IgD-negative memory B cell (primary cell): ENCODE data around the gene ADAMTSL3. TPM values are rescaled to one million over a fixed set of nuclear protein-coding genes. Genes with fewer than 3 reads are reported as not detected.

ENCODE experiments used
- H3K27ac Mint-ChIP-seq, 3 donors: one replicate each; pipeline ENCODE4 v1.8.0; 2020 to 2022; ENCODE audit warnings: mild to moderate bottlenecking in 3 of 3, mixed read lengths in 3 of 3, moderate library complexity in 1 of 3
- H3K27me3 Mint-ChIP-seq: one replicate; pipeline ENCODE4 v1.8.0; 2021; ENCODE audit warnings: mixed read lengths
- H3K36me3 Mint-ChIP-seq: one replicate; pipeline ENCODE4 v1.8.0; 2020; ENCODE audit warnings: mild to moderate bottlenecking, mixed read lengths
- H3K4me1 Mint-ChIP-seq, 3 donors: one replicate each; pipeline ENCODE4 v1.8.0; 2020 to 2022; ENCODE audit warnings: mixed read lengths in 3 of 3, mild to moderate bottlenecking in 1 of 3
- H3K4me3 Mint-ChIP-seq, 4 donors: one replicate each; pipeline ENCODE4 v1.8.0; 2020 to 2022; ENCODE audit warnings: mild to moderate bottlenecking in 4 of 4, mixed read lengths in 4 of 4, moderate library complexity in 3 of 4
- H3K9me3 Mint-ChIP-seq, 3 donors: one replicate each; pipeline ENCODE4 v1.8.0; 2020 to 2021; ENCODE audit warnings: mixed read lengths in 3 of 3, mild to moderate bottlenecking in 1 of 3
- polyA plus RNA-seq: library from polyadenylated mRNA; unstranded; fragments of 300-500 nt; fragmentation: Illumina TruSeq; gene quantifications from one replicate; pipeline ENCODE4 v1.2.3, GENCODE V29; 2021

The ADAMTSL3 gene, protein sequence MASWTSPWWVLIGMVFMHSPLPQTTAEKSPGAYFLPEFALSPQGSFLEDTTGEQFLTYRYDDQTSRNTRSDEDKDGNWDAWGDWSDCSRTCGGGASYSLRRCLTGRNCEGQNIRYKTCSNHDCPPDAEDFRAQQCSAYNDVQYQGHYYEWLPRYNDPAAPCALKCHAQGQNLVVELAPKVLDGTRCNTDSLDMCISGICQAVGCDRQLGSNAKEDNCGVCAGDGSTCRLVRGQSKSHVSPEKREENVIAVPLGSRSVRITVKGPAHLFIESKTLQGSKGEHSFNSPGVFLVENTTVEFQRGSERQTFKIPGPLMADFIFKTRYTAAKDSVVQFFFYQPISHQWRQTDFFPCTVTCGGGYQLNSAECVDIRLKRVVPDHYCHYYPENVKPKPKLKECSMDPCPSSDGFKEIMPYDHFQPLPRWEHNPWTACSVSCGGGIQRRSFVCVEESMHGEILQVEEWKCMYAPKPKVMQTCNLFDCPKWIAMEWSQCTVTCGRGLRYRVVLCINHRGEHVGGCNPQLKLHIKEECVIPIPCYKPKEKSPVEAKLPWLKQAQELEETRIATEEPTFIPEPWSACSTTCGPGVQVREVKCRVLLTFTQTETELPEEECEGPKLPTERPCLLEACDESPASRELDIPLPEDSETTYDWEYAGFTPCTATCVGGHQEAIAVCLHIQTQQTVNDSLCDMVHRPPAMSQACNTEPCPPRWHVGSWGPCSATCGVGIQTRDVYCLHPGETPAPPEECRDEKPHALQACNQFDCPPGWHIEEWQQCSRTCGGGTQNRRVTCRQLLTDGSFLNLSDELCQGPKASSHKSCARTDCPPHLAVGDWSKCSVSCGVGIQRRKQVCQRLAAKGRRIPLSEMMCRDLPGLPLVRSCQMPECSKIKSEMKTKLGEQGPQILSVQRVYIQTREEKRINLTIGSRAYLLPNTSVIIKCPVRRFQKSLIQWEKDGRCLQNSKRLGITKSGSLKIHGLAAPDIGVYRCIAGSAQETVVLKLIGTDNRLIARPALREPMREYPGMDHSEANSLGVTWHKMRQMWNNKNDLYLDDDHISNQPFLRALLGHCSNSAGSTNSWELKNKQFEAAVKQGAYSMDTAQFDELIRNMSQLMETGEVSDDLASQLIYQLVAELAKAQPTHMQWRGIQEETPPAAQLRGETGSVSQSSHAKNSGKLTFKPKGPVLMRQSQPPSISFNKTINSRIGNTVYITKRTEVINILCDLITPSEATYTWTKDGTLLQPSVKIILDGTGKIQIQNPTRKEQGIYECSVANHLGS (N-terminal part only)
- polyA plus RNA-seq = not detected

DNA sequence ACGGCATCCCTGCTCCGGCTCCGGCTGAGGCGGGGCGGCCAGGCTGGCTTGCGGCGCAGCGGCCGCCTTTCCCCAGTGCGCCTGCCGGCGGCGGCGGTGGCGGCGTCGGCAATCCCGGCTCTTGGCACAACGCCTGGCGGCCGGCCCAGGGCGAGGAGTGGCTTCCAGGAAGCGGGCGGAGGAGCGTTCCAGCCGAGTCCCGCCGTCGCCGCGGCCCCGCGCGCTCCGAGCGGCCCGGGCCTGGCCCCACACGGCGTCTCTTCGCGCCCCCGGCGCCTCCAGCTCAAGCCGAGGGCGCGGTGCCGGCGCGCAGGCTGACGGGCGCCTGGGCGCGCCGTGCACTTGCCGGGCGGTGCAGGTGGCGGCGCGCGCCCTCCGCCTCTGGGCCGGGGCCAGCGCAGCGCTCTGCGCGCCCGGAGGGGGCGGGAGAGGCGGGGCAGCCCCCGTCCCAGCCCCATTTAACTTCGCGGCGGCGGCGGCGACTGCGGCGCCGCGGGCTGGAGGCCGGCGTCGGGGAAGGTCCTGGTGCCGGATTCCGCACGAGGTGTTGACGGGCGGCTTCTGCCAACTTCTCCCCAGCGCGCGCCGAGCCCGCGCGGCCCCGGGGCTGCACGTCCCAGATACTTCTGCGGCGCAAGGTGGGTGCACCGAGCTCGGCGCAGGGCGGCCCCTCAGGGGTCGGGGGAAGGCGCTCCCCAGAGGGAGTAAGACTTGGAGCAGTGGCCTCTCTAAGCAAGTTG is at the start of gene ADAMTSL3:
Gene ADAMTSL3, plus strand, starts transcription at position 485 of the 740 bp plus-strand sequence. CDS start 1,639 bp downstream, outside the sequence.
- peaks cover 15% of the 10 kb centered on the region for H3K27me3 Mint-ChIP-seq
- peaks cover 0 to 2% (median 0%) of the 10 kb centered on the region in 3 donors for H3K4me1 Mint-ChIP-seq
- H3K9me3 Mint-ChIP-seq = peaks cover 0 to 5% (median 2%) of the 10 kb centered on the region in 3 donors
- H3K36me3 Mint-ChIP-seq = no peaks in the 10 kb centered on the region
- H3K4me3 Mint-ChIP-seq = no peak within 1 kb of the TSS
- H3K27ac Mint-ChIP-seq = no peak within 1 kb of the TSS

DNA sequence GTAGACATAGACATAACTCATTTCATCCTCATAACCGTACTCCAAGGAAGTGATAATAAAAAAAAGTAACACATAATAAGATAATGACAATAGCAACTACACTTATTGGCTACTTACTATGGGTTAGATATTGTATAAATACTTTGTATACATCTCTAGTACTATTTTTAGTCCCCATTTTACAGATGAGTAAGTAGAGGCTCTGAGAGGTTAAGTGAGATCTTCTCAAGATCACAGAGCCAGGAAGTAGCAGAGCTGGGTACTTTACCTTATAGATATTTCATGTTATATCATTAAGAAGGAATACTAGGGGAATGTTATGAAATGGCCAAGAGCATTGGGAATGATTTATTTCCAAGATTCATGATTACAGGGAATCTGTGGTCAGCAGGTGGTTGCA is 49.4 kb upstream of the ADAMTSL3 start:
- peaks cover 1% of the 10 kb centered on the region for H3K27me3 Mint-ChIP-seq
- no peaks in the 10 kb centered on the region for H3K4me1 Mint-ChIP-seq
- H3K9me3 Mint-ChIP-seq = peaks cover 0 to 20% (median 11%) of the 10 kb centered on the region in 3 donors
- H3K27ac Mint-ChIP-seq = no peak overlapping the region
- H3K36me3 Mint-ChIP-seq = no peaks in the 10 kb centered on the region
- no peak overlapping the region for H3K4me3 Mint-ChIP-seq

DNA sequence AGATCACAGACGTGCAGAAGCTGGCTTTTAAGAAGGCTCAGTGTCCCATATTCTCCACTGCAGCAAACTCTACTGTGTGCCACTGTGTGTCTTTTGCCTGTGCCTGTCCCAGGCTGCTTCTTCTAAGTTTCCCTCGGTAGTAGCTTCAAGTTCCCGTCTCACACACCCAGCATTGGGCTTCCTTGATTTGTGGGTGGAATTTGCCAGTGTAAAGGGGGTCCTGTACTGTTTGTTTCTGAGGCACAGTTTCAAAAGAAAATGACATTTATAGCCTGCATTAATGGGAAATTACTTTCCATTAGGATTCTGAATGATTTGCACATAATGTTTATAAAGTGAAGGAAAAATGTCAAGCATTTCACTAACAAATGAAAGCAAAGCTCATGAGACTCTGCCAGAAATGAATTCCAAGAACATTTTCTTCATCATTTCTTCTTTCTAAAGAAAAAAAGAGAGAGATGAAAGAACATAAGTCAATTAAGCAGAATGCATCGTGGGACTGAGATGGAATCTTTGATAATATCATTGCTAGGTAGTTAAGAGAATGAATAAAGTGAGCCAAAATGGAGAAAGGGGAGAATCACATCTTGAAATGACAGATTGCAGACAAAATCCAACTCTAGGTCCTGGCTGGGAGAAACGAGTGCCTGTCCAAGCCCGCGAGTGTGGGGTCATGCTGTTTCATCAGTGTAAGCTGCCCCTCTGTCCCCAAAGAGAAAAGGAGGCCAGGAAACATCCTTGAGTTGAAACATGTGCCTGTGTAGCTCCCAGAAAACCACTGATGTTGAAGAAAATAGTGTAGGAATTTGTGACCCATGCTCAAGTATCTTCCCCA is 48.6 kb upstream of the ADAMTSL3 start:
- H3K27me3 Mint-ChIP-seq = peaks cover 1% of the 10 kb centered on the region
- H3K4me3 Mint-ChIP-seq = no peak overlapping the region
- H3K27ac Mint-ChIP-seq = no peak overlapping the region
- no peaks in the 10 kb centered on the region for H3K4me1 Mint-ChIP-seq
- H3K36me3 Mint-ChIP-seq = no peaks in the 10 kb centered on the region
- H3K9me3 Mint-ChIP-seq = peaks cover 0 to 12% (median 4%) of the 10 kb centered on the region in 3 donors

DNA sequence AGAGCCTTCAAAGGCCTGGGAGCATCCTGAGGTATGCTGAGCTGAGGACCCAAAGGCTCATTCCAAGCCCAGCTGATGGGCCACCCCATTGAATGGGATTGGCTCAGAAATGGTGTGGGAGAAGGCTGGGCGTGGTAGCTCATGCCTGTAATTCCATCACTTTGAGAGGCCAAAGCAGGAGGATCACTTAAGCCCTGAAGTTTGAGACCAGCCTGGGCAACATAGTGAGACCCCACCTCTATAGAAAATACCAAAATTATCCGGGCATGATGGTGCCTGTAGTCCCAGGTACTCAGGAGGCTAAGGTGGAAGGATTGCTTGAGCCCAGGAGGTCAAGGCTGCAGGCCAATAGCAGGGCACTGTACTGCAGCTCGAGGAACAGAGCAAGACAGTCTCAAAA is 43.8 kb upstream of the ADAMTSL3 start:
- no peaks in the 10 kb centered on the region for H3K36me3 Mint-ChIP-seq
- peaks cover 1% of the 10 kb centered on the region for H3K27me3 Mint-ChIP-seq
- H3K4me3 Mint-ChIP-seq = no peak overlapping the region
- H3K27ac Mint-ChIP-seq = no peak overlapping the region
- no peaks in the 10 kb centered on the region for H3K9me3 Mint-ChIP-seq
- no peaks in the 10 kb centered on the region for H3K4me1 Mint-ChIP-seq

DNA sequence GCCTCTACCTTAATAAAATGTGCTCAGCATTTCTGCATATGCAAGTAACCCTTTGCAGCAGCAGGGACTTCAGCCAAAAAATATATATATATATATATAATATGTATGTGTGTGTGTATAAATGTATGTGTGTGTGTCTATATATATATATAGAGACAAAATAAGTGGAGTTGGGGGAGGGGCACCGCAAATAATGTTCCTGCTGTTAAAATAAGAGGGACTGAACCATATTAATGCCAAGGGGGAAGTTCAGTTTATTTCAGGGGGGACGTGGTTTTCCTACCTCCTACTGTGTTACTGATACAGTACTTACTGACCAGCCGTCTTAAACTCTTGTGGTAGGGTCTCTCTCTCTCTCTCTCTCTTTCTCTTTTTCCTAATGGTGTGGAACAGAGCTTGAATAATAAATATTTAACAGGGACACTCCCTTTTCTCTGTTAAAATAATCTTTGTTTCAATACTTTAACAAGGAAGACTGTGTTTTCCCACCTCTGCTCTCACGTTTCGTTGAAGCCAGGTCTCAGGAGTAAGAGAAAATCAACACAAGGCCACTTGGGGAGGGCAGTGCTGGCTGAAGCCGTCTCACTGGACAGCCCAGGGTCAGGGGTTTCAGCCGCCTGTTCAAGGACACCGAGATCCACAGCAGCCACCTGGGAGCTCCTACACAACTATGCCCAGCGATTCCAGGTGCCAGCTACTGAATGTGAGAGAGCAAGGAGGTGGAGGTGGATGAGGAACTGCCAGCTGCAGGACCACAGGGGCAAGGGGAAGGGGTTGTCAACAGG is 42.8 kb upstream of the ADAMTSL3 start:
- Mint-ChIP-seq H3K36me3 (no peaks in the 10 kb centered on the region), H3K27me3 (no peaks in the 10 kb centered on the region), H3K4me3 (no peak overlapping the region), H3K9me3 (peaks cover 0 to 2% (median 0%) of the 10 kb centered on the region in 3 donors), H3K27ac (no peak overlapping the region), H3K4me1 (no peaks in the 10 kb centered on the region)

DNA sequence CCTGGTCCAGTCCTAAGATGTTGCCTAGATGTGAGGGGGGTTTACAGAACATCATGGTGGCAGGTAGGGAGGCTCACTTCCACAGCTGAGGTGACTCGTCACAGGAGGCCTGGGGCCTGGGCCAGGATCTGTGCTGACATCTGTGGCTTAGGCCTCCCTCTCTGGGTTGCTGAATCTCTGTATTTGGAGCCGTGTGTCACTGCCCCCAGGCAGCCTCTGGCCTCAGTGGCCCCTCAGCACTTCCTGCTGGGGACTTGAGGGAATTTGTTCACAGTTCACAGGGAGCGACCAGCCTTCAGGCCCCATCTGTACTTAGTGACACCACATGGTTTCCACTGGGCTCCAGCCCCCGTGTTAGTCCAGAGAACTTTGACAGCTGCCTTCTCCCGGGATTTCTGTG is 41.7 kb upstream of the ADAMTSL3 start:
- Mint-ChIP-seq H3K27me3 (no peaks in the 10 kb centered on the region), H3K9me3 (peaks cover 0 to 2% (median 0%) of the 10 kb centered on the region in 3 donors)

DNA sequence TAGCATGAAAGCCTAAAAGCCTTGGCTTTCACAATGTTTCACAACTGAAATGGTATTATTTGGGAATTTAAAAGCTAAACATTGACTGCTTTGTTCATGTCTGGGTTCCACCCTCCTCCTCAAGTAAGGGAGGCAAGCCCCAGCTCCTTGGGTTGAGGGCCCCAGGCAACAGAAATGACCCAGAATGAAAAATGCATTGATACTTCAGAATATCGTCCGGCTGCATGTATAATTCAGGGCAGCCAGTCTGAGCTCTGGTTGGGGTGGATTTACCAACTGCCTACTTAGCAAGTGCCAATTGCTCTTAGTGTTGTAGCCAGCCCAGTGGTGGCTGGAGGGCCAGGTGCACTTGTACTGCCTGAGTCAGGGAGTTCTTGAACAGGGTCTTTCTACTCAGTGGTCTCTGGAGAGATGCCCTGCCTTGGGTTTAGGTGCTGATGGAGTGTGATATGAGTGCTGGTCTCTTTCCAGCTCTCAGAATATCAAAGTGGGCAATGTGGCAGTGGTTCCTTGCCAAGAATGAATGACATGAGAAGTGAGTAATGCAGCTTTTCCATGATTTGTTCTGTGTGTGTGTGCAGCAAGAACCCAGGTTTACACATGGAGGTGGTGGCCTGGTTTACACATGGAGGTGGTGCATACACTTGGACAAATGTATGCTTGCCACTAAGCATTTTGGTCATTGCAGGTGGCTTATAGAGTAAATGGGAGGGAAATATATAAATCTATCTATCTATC is 40.9 kb upstream of the ADAMTSL3 start:
- Mint-ChIP-seq H3K36me3 (no peaks in the 10 kb centered on the region), H3K4me3 (no peak overlapping the region), H3K4me1 (no peaks in the 10 kb centered on the region), H3K27me3 (no peaks in the 10 kb centered on the region), H3K27ac (peak overlapping the region in 1 of 3 donors; percentile 44), H3K9me3 (peaks cover 0 to 2% (median 0%) of the 10 kb centered on the region in 3 donors)

More for the DNA sequence above, 41.7 kb upstream of the ADAMTSL3 start:
- Mint-ChIP-seq H3K27ac (no peak overlapping the region), H3K4me3 (no peak overlapping the region), H3K36me3 (no peaks in the 10 kb centered on the region), H3K4me1 (no peaks in the 10 kb centered on the region)

DNA sequence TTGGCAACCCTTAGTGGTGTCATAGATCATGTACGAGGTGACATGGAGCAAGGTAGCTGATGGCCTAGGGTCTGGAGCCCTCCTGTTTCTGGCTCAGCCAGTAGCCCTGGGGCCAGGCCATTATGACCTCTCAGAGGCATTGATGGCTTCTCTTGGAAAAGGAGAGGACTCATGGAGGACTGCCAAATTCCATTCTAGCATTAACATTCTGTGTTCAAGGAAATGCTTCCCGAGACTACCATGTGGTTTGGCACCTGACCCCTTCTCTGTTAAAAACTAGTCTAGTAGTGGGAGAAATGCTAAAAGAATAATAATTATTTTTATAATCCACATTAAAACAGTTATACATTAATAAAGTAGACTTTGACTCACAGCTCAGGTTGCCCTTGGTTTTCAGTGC is 40.2 kb upstream of the ADAMTSL3 start:
- Mint-ChIP-seq H3K4me1 (no peaks in the 10 kb centered on the region), H3K27me3 (no peaks in the 10 kb centered on the region)

DNA sequence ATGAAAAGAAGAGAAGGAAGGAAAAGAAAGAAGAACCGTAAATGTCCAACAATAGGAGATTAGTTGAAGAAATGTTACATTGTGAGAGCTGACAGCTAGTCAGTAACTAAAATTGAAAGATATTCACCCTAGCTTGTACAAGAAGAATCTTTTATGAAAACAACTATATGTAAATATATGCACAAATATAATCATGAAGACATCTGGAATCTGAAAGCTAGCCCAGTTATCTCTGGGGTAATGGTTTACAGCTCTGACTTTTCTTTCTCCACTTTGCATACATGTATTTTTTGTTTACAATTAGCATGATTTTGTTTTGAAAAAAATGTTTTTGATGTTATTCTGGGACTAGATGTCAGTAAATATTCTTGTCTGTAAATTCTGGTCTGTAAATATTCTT is 37.1 kb upstream of the ADAMTSL3 start:
- Mint-ChIP-seq H3K36me3 (no peaks in the 10 kb centered on the region), H3K9me3 (peaks cover 2 to 7% (median 4%) of the 10 kb centered on the region in 3 donors), H3K4me1 (no peaks in the 10 kb centered on the region), H3K4me3 (no peak overlapping the region), H3K27me3 (no peaks in the 10 kb centered on the region), H3K27ac (no peak overlapping the region)

More for the DNA sequence above, 40.2 kb upstream of the ADAMTSL3 start:
- Mint-ChIP-seq H3K36me3 (no peaks in the 10 kb centered on the region), H3K4me3 (no peak overlapping the region), H3K9me3 (peaks cover 0 to 2% (median 0%) of the 10 kb centered on the region in 3 donors), H3K27ac (peak overlapping the region in 1 of 3 donors; percentile 44)

DNA sequence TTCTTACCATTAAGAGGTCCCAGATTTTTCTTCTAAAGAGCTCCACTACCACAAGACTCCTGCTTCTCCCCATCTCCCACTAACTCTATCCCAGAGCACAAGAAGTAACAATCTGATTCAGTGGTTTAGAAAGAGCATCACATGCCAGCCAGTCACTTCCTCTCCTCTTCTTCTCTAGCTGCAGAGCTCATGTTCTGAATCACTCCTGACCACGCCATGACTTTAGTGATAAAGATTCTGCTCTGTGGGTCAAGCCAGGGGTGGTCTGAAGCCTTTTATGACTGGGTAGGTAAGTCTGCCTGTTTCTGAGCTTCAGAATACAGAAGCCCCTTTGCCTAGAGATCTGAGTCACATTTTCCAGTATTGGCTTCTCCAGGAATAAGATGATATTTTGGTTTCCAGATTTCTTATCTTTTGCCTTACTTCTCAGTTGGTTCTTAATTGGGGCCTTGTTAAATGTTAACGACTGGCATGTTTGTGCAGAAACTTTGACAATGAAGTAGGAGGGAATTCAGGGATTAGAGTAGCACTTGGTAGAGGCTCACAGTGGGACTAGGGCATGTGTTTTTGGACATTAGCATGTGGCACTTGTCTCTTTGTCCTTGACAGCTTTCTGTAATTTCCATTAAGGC is 27.6 kb upstream of the ADAMTSL3 start:
- peaks cover 0 to 7% (median 0%) of the 10 kb centered on the region in 3 donors for H3K9me3 Mint-ChIP-seq
- H3K4me1 Mint-ChIP-seq = no peaks in the 10 kb centered on the region
- no peak overlapping the region for H3K27ac Mint-ChIP-seq
- no peaks in the 10 kb centered on the region for H3K36me3 Mint-ChIP-seq
- H3K4me3 Mint-ChIP-seq = no peak overlapping the region
- peaks cover 4% of the 10 kb centered on the region for H3K27me3 Mint-ChIP-seq

DNA sequence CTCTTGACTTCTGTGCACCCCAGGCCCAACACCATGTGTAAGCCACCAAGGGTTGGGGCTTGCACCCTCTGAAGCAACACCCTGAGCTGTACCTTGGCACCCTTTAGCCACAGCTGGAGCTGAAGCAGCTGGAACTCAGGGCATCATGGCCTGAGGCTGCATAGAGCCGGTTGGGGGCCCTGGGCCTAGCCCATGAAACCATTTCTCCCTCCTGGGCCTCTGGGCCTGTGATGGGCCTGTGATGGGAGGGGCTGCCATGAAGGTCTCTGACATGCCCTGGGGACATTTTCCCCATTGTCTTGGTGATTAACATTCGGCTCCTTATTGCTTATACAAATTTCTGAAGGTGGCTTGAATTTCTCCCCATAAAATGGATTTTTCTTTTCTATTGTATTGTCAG is 22.4 kb upstream of the ADAMTSL3 start:
- Mint-ChIP-seq H3K4me1 (no peaks in the 10 kb centered on the region), H3K27me3 (no peaks in the 10 kb centered on the region), H3K36me3 (no peaks in the 10 kb centered on the region), H3K27ac (no peak overlapping the region), H3K9me3 (peaks cover 0 to 12% (median 11%) of the 10 kb centered on the region in 3 donors), H3K4me3 (no peak overlapping the region)

DNA sequence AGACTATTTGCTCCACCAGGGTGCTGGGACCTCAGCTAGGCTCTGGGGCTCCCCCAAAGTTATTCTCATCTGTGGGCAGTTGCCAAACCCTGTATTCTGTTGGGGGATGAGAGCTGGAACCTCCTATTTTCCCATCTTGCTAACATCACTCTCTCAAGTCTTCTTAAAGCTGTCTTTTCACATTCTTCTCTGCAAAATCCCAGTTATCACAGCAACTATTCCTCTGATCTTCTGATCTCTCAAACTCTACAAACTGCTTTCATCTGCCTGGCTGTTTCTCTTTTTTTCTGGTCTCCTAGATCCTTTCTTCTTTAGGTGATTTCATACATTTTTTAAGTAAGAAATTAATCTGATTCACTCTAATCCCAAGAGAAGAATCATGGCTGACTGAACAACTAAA is 10.7 kb upstream of the ADAMTSL3 start:
- Mint-ChIP-seq H3K4me1 (peaks cover 0 to 2% (median 0%) of the 10 kb centered on the region in 3 donors), H3K36me3 (no peaks in the 10 kb centered on the region), H3K4me3 (no peak overlapping the region), H3K9me3 (peaks cover 0 to 15% (median 9%) of the 10 kb centered on the region in 3 donors), H3K27ac (peak overlapping the region in 1 of 3 donors; percentile 0), H3K27me3 (no peaks in the 10 kb centered on the region)
